AG04449 (cell line): ENCODE data around the gene APLP2.

Experiments
- CTCF ChIA-PET: fragments of 350-600 bp; formaldehyde crosslinking; extraction: SDS; loops from one replicate; lab custom pipeline; 2021; ENCODE audit warnings: antibody characterized with exemption; lab: Yijun Ruan, JAX
- POLR2A ChIA-PET: fragments of 400-600, 350-600 bp; formaldehyde crosslinking; extraction: SDS; loops from one replicate; lab custom pipeline; 2020; ENCODE audit warnings: antibody characterized with exemption, inconsistent platforms; lab: Yijun Ruan, JAX
- DNase-seq: peaks from one replicate; pipeline ENCODE4 v3.0.0-alpha.2; 2010; ENCODE audit warnings: low read depth, low spot score
- H3K4me3 ChIP-seq: 2 replicates; pipeline ENCODE4 v1.5.1; 2011; ENCODE audit warnings: low read depth, mild to moderate bottlenecking, control low read depth, low read length
- TF ChIP-seq, protein P1 (sequence below): IDR thresholded peaks from one replicate; pipeline ENCODE4 v1.5.1; 2011; ENCODE audit warnings: mild to moderate bottlenecking, moderate library complexity, low read length, control low read depth, inconsistent platforms; ENCODE audit not compliant: insufficient read depth; ENCODE audit errors: missing control alignments

APLP2 gene

DNA sequence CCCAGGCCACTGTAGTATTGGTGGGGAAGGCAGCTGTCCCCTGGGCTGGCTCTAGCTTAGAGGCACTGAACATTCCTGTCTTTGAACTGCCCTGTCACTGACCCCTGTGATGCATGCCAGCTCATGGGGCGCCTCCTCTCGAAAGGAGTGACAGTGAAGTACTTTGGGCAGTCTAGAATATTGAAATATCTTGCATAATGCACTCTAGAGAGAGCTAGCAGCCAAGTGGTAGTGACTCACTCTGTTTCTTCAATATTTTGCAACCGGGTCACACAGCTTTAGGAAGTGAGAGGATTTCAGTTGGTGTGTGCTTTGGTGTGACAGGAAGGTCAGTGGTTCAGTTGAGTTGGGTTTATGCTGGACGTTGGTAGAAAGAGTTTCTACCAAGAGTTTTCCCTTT is 54.4 kb downstream of the APLP2 start:
- no peak overlapping the region for H3K4me3 ChIP-seq
- ChIA-PET CTCF (interaction anchor here (1.2 to 17.9 kb wide), 3 partner anchors 8 to 199 kb away, joined by 4 to 489 read pairs (median 36); no protein-coding TSS in a partner anchor), POLR2A (interaction anchor here (1.4 kb wide), 1 partner anchor 20 kb away, joined by 3 read pairs; no protein-coding TSS in a partner anchor)
- DNase-seq, result peak; percentile 51
- TF ChIP-seq, protein P1, sequence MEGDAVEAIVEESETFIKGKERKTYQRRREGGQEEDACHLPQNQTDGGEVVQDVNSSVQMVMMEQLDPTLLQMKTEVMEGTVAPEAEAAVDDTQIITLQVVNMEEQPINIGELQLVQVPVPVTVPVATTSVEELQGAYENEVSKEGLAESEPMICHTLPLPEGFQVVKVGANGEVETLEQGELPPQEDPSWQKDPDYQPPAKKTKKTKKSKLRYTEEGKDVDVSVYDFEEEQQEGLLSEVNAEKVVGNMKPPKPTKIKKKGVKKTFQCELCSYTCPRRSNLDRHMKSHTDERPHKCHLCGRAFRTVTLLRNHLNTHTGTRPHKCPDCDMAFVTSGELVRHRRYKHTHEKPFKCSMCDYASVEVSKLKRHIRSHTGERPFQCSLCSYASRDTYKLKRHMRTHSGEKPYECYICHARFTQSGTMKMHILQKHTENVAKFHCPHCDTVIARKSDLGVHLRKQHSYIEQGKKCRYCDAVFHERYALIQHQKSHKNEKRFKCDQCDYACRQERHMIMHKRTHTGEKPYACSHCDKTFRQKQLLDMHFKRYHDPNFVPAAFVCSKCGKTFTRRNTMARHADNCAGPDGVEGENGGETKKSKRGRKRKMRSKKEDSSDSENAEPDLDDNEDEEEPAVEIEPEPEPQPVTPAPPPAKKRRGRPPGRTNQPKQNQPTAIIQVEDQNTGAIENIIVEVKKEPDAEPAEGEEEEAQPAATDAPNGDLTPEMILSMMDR, result no peak

GRCh38 chr11:130125638-130126037 is 55.9 kb downstream of the APLP2 start:
- no peak for DNase-seq
- H3K4me3 ChIP-seq, result no peak overlapping the region
- ChIA-PET CTCF (interaction anchor here (1.4 to 17.9 kb wide), 3 partner anchors 9 to 216 kb away, joined by 3 to 489 read pairs (median 3); no protein-coding TSS in a partner anchor), POLR2A (no interaction called here)
- TF ChIP-seq, protein P1, result no peak

DNA sequence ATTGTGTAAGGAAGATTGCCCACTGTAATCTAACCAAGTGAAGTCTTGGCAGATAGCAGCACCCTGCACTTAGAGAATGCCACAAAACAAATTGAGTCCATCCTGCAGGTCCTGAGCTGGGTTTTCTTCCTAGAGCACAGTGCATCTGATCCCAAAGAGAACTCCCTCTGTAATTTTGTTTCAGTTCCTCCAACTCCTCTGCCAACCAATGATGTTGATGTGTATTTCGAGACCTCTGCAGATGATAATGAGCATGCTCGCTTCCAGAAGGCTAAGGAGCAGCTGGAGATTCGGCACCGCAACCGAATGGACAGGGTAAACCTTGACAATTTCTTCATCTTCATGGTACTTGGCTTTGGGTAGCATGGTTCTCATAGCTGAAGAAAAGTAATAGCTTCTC is 56.8 kb downstream of the APLP2 start:
- CTCF ChIA-PET, result interaction anchor here (1.2 to 17.9 kb wide), 4 partner anchors 8 to 373 kb away, joined by 3 to 489 read pairs (median 3); no protein-coding TSS in a partner anchor
- POLR2A ChIA-PET, result no interaction called here
- TF ChIP-seq, protein P1, result no peak
- no peak overlapping the region for H3K4me3 ChIP-seq
- DNase-seq, result no peak

GRCh38 chr11:130127509-130127908 is 57.8 kb downstream of the APLP2 start:
- CTCF ChIA-PET, result interaction anchor here (1.2 to 17.9 kb wide), 3 partner anchors 17 to 374 kb away, joined by 3 to 489 read pairs (median 3); no protein-coding TSS in a partner anchor
- DNase-seq, result no peak
- POLR2A ChIA-PET, result no interaction called here
- H3K4me3 ChIP-seq, result no peak overlapping the region
- TF ChIP-seq, protein P1, result no peak

DNA sequence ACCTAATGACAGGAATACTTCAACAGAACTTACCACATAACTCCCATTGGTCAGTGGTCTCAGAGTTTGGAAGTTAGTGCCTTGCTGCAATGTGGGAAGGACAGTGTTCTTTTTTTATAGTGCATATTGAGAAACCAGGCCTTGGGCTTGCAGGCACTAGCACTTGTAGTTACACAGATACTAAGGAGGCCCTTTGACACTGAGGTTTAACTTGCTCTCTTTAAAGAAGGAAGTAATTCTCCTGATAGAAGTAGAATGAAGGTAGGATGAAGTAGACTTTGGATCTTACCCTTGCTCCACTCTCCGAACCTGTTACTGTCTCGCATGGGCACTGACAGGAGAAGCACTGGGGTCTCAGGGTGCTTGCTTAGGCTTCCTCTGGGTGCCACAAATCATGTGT is 58.9 kb downstream of the APLP2 start:
- CTCF ChIA-PET, result interaction anchor here (1.2 to 17.9 kb wide), 9 partner anchors 8 to 343 kb away, joined by 3 to 489 read pairs (median 3); no protein-coding TSS in a partner anchor
- no peak overlapping the region for H3K4me3 ChIP-seq
- DNase-seq, result no peak
- TF ChIP-seq, protein P1, result no peak
- POLR2A ChIA-PET, result no interaction called here

- H3K4me3 ChIP-seq, result no peak overlapping the region
- TF ChIP-seq, protein P1, result no peak
- ChIA-PET CTCF (interaction anchor here (0.6 to 17.9 kb wide), 15 partner anchors 11 to 363 kb away, joined by 3 to 489 read pairs (median 3); no protein-coding TSS in a partner anchor), POLR2A (no interaction called here)
- no peak for DNase-seq
These were observed 60.2 kb downstream of the APLP2 start for GRCh38 chr11:130129922-130130321.
